B cell (primary cell): Measurements from ENCODE around the gene KTN1. TPM values are rescaled to one million over a fixed set of nuclear protein-coding genes. Genes with fewer than 3 reads are reported as not detected.
A peak's percentile ranks its signal among the peaks of the same experiment; 100 is the strongest.

ENCODE experiments used
- ATAC-seq: fragments of 200-7000 bp; cut with Tn5 transposase; one replicate; pipeline ENCODE4 v1.10.0; 2021; ENCODE audit warnings: low read depth, mild to moderate bottlenecking, moderate number of reproducible peaks, moderate library complexity
- CTCF ChIA-PET: fragments of 350-600 bp; sonication (Branson Sonifier 250); formaldehyde crosslinking; loops from one replicate; lab custom pipeline; 2021; ENCODE audit warnings: antibody characterized with exemption, inconsistent platforms; lab: Charles Lee
- POLR2A ChIA-PET: fragments of 350-600 bp; sonication (Branson Sonifier 250); formaldehyde crosslinking; loops from one replicate; lab custom pipeline; 2021; ENCODE audit warnings: antibody characterized with exemption; lab: Charles Lee
- DNase-seq: peaks from one replicate; pipeline ENCODE4 v3.0.0; 2013
- H2AFZ ChIP-seq: 2 replicates; pipeline ENCODE4 v1.6.1; 2012; ENCODE audit warnings: mild to moderate bottlenecking, low read depth, low read length; ENCODE audit not compliant: insufficient read depth, poor library complexity, severe bottlenecking
- H3K27ac ChIP-seq, 2 donors: 1 replicate in 1 of 2; 2 replicates in 1 of 2; pipeline ENCODE4 v1.5.1; 2012 to 2013; ENCODE audit warnings: low read length in 2 of 2, mild to moderate bottlenecking in 2 of 2, moderate library complexity in 1 of 2
- H3K27me3 ChIP-seq, 4 experiments: fragments of 200-600 bp in 1 of 4; sonication (generic) in 1 of 4; replicated peaks in 1 of 4; 1 replicate in 2 of 4; 2 replicates in 2 of 4; pipeline versions ENCODE4 v1.6.1 to v1.7.0; 2013 to 2016; ENCODE audit warnings: low read length in 3 of 4, mild to moderate bottlenecking in 2 of 4, mixed read lengths in 1 of 4, moderate library complexity in 1 of 4; ENCODE audit not compliant: insufficient read depth in 4 of 4, control insufficient read depth in 3 of 4; ENCODE audit errors: control extremely low read depth in 1 of 4
- H3K36me3 ChIP-seq, 2 experiments: replicated peaks in 1 of 2; 1 replicate in 1 of 2; 2 replicates in 1 of 2; pipeline versions ENCODE4 v1.6.1 to v1.7.1; 2013; ENCODE audit warnings: low read length in 1 of 2; ENCODE audit not compliant: insufficient read depth in 2 of 2, control insufficient read depth in 1 of 2; ENCODE audit errors: control extremely low read depth in 1 of 2, extremely low read depth in 1 of 2
- H3K4me1 ChIP-seq, 2 donors: fragments of 200-600 bp in 1 of 2; sonication (generic) in 1 of 2; 1 replicate in 1 of 2; 2 replicates in 1 of 2; pipeline versions ENCODE4 v1.5.1 to v1.6.1; 2013 to 2017; ENCODE audit warnings: low read length in 2 of 2; ENCODE audit not compliant: control insufficient read depth in 2 of 2, insufficient read depth in 2 of 2
- H3K4me2 ChIP-seq: replicated peaks from 2 replicates; pipeline ENCODE3; 2012; ENCODE audit warnings: mild to moderate bottlenecking, low read depth, low read length; ENCODE audit not compliant: poor library complexity, severe bottlenecking
- H3K4me3 ChIP-seq, 5 experiments: fragments of 200-600 bp in 1 of 5; sonication (generic) in 1 of 5; 1 replicate in 3 of 5; 2 replicates in 2 of 5; pipeline versions ENCODE4 v1.5.1 to v1.7.0; 2011 to 2016; ENCODE audit warnings: low read length in 4 of 5, mild to moderate bottlenecking in 4 of 5, low read depth in 2 of 5, control low read depth in 1 of 5, moderate library complexity in 1 of 5; ENCODE audit not compliant: insufficient read depth in 1 of 5; ENCODE audit errors: control extremely low read depth in 1 of 5, extremely low read depth in 1 of 5
- H3K79me2 ChIP-seq: fragments of 200-600 bp; sonication (generic); one replicate; pipeline ENCODE4 v1.6.0; 2016; ENCODE audit warnings: low read length; ENCODE audit not compliant: control insufficient read depth, insufficient read depth
- H3K9ac ChIP-seq: fragments of 200-600 bp; sonication (generic); 2 replicates; pipeline ENCODE4 v1.6.1; 2017; ENCODE audit warnings: mild to moderate bottlenecking, low read length, moderate library complexity
- H3K9me3 ChIP-seq, 3 donors: one replicate each; pipeline versions ENCODE4 v1.6.1 to v1.7.1; 2013; ENCODE audit warnings: low read length in 2 of 3; ENCODE audit not compliant: control insufficient read depth in 2 of 3, insufficient read depth in 1 of 3; ENCODE audit errors: control extremely low read depth in 1 of 3
- H4K20me1 ChIP-seq: 2 replicates; pipeline ENCODE4 v1.6.0; 2012; ENCODE audit warnings: mild to moderate bottlenecking, low read length; ENCODE audit not compliant: insufficient read depth, control insufficient read depth, poor library complexity, severe bottlenecking
- H3K27ac Mint-ChIP-seq: one replicate; pipeline ENCODE4 v1.8.0; 2021; ENCODE audit warnings: mixed read lengths
- H3K27me3 Mint-ChIP-seq: one replicate; pipeline ENCODE4 v1.8.0; 2021; ENCODE audit warnings: mixed read lengths
- H3K4me1 Mint-ChIP-seq: one replicate; pipeline ENCODE4 v1.8.0; 2021; ENCODE audit warnings: mixed read lengths
- H3K4me3 Mint-ChIP-seq: one replicate; pipeline ENCODE4 v1.8.0; 2021; ENCODE audit warnings: mixed read lengths
- H3K9me3 Mint-ChIP-seq: one replicate; pipeline ENCODE4 v1.8.0; 2022; ENCODE audit warnings: mixed read lengths; ENCODE audit not compliant: insufficient read depth
- EZH2 ChIP-seq: IDR thresholded peaks from 2 replicates; pipeline ENCODE4 v1.6.1; 2012; ENCODE audit warnings: borderline replicate concordance, low read depth, mild to moderate bottlenecking, moderate library complexity, low read length; ENCODE audit not compliant: insufficient read depth, poor library complexity, severe bottlenecking
- WGBS: methylation state at CpG from one replicate; pipeline ENCODE4 v1.1.5; 2013; ENCODE audit warnings: missing lambda C conversion rate; ENCODE audit not compliant: insufficient coverage; 5-methylcytosine and 5-hydroxymethylcytosine counted together
- intact Hi-C: fragments of 100-400 bp; cut with micrococcal nuclease; formaldehyde crosslinking; loops from one replicate; pipeline ENCODE4 v1.10.0; 2022
- polyA minus RNA-seq: library from RNA; depleted of rRNA, polyadenylated mRNA; stranded (reverse); fragments of >200 nt; gene quantifications from 2 replicates; pipeline ENCODE4 v1.2.3, GENCODE V29; 2012
- polyA plus RNA-seq: library from polyadenylated mRNA; depleted of rRNA; stranded (reverse); fragments of >200 nt; gene quantifications from 2 replicates; pipeline ENCODE4 v1.2.3, GENCODE V29; 2012
- total RNA-seq, 2 donors: library from RNA; stranded (reverse); fragments of 120-200 nt in 1 of 2; gene quantifications; 1 replicate in 1 of 2; 2 replicates in 1 of 2; pipeline versions ENCODE4 v1.2.3 to v1.2.4, GENCODE V29; 2013 to 2022
- TF ChIP-seq, protein P1 (sequence below): fragments of 200-600 bp; IDR thresholded peaks from one replicate; pipeline ENCODE4 v1.8.0; 2022; ENCODE audit warnings: antibody characterized with exemption, mild to moderate bottlenecking

Gene KTN1, protein sequence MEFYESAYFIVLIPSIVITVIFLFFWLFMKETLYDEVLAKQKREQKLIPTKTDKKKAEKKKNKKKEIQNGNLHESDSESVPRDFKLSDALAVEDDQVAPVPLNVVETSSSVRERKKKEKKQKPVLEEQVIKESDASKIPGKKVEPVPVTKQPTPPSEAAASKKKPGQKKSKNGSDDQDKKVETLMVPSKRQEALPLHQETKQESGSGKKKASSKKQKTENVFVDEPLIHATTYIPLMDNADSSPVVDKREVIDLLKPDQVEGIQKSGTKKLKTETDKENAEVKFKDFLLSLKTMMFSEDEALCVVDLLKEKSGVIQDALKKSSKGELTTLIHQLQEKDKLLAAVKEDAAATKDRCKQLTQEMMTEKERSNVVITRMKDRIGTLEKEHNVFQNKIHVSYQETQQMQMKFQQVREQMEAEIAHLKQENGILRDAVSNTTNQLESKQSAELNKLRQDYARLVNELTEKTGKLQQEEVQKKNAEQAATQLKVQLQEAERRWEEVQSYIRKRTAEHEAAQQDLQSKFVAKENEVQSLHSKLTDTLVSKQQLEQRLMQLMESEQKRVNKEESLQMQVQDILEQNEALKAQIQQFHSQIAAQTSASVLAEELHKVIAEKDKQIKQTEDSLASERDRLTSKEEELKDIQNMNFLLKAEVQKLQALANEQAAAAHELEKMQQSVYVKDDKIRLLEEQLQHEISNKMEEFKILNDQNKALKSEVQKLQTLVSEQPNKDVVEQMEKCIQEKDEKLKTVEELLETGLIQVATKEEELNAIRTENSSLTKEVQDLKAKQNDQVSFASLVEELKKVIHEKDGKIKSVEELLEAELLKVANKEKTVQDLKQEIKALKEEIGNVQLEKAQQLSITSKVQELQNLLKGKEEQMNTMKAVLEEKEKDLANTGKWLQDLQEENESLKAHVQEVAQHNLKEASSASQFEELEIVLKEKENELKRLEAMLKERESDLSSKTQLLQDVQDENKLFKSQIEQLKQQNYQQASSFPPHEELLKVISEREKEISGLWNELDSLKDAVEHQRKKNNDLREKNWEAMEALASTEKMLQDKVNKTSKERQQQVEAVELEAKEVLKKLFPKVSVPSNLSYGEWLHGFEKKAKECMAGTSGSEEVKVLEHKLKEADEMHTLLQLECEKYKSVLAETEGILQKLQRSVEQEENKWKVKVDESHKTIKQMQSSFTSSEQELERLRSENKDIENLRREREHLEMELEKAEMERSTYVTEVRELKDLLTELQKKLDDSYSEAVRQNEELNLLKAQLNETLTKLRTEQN (N-terminal part only)
- total RNA-seq (120 and 123 TPM in 2 replicates), polyA plus RNA-seq (25.8 and 41.1 TPM in 2 replicates), polyA minus RNA-seq (21.9 and 27.4 TPM in 2 replicates)
- total RNA-seq (2013) = 124 TPM

DNA sequence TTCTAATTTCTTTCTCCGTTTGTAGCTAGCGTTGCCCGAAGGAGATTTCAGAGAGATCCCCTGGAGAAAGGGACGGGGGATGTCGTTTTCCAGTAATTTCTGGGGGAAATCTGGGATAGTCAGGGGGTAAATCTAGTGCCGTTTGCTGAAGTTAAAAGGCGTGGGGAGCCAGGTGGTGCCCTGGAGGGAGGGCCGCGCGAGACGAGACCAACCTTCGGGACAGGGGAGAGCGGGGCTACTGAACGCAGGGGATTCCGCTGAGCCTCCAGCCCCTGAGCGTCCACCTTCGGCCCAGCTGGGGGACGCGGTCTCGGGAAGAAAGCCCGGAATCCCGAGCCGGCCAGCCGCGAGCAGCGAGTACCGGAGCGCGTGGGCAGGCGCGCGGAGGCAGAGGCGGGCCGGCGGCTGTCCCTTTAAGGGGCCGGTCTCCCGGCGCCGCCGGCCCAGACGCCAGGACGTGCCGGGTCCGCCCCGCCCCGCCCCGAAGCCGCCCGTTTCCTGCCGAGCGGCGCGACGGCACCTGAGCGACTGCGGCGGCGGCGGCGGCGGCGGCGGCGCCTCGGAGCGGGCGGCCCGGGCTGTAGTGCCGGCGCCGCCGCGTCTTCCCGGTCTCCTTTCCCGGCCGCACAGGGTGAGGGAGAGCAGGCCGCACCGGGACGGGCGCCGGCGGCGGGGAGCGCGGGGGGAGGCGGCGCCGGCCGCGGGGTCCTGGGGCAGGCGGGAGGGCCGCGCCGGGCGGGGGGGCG lies at the start of gene KTN1:
Gene KTN1, plus strand, starts transcription at position 484 of the 746 bp plus-strand sequence. CDS start 31,842 bp downstream, outside the sequence.
- Histone ChIP-seq H2AFZ (peak within 1 kb of the TSS; percentile 96), H3K4me2 (peak within 1 kb of the TSS; percentile 94), H3K27me3 (no peaks in the 10 kb centered on the region), H4K20me1 (peaks cover 38% of the 10 kb centered on the region), H3K4me1 (peaks cover 37 to 39% of the 10 kb centered on the region in 2 donors), H3K36me3 (no peaks in the 10 kb centered on the region), H3K27ac (peak within 1 kb of the TSS; percentile 59 to 91), H3K9ac (peak within 1 kb of the TSS; percentile 94), H3K79me2 (peaks cover 75% of the 10 kb centered on the region), H3K4me3 (peak within 1 kb of the TSS; percentile 72 to 96 (median 85)), H3K9me3 (no peaks in the 10 kb centered on the region)
- Mint-ChIP-seq H3K27me3 (no peaks in the 10 kb centered on the region), H3K4me3 (peak within 1 kb of the TSS; percentile 96), H3K27ac (peak within 1 kb of the TSS; percentile 96), H3K9me3 (no peaks in the 10 kb centered on the region), H3K4me1 (peaks cover 29% of the 10 kb centered on the region)
- no peak for TF ChIP-seq EZH2
- TF ChIP-seq, protein P1, sequence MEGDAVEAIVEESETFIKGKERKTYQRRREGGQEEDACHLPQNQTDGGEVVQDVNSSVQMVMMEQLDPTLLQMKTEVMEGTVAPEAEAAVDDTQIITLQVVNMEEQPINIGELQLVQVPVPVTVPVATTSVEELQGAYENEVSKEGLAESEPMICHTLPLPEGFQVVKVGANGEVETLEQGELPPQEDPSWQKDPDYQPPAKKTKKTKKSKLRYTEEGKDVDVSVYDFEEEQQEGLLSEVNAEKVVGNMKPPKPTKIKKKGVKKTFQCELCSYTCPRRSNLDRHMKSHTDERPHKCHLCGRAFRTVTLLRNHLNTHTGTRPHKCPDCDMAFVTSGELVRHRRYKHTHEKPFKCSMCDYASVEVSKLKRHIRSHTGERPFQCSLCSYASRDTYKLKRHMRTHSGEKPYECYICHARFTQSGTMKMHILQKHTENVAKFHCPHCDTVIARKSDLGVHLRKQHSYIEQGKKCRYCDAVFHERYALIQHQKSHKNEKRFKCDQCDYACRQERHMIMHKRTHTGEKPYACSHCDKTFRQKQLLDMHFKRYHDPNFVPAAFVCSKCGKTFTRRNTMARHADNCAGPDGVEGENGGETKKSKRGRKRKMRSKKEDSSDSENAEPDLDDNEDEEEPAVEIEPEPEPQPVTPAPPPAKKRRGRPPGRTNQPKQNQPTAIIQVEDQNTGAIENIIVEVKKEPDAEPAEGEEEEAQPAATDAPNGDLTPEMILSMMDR = no peak
- CTCF ChIA-PET = no interaction called here
- WGBS = under 1% methylated on average over 96 of the region's 96 CpGs
- intact Hi-C loops = loop anchor here (1.0 to 10.0 kb wide), 5 partner anchors 72 to 1812 kb away; partner anchors contain the start of genes AP5M1, ATG14, EXOC5 and FBXO34
- POLR2A ChIA-PET = interaction anchor here (0.6 kb wide), 1 partner anchor 81 kb away, joined by 9 read pairs; no protein-coding TSS in a partner anchor
- peak; percentile 90 for ATAC-seq
- peak; percentile 91 for DNase-seq
